Measurements from ENCODE around the gene PXMP2.

- TF ChIP-seq, protein P1, sequence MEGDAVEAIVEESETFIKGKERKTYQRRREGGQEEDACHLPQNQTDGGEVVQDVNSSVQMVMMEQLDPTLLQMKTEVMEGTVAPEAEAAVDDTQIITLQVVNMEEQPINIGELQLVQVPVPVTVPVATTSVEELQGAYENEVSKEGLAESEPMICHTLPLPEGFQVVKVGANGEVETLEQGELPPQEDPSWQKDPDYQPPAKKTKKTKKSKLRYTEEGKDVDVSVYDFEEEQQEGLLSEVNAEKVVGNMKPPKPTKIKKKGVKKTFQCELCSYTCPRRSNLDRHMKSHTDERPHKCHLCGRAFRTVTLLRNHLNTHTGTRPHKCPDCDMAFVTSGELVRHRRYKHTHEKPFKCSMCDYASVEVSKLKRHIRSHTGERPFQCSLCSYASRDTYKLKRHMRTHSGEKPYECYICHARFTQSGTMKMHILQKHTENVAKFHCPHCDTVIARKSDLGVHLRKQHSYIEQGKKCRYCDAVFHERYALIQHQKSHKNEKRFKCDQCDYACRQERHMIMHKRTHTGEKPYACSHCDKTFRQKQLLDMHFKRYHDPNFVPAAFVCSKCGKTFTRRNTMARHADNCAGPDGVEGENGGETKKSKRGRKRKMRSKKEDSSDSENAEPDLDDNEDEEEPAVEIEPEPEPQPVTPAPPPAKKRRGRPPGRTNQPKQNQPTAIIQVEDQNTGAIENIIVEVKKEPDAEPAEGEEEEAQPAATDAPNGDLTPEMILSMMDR (IDR thresholded peaks at IDR 0.05): no peak
- no peak for TF ChIP-seq POLR2A (IDR thresholded peaks at IDR 0.05)
Measured at GRCh38 chr12:132658149-132658894, 29.1 kb upstream of the PXMP2 start.
